ENCODE measurements around the gene PHKB.
"Not testable (repeated sequence)": the region's sequence is repeated elsewhere in the genome, so short reads cannot be mapped to it uniquely, and the experiment has no call there.

- TF ChIP-seq CTCF, POLR2A (IDR thresholded peaks at IDR 0.05): not testable (repeated sequence)
Measured at GRCh38 chr16:47468070-47468689, 7.0 kb downstream of the PHKB start.

All from uterus (tissue), 2 donors.